ENCODE measurements around the gene ATRAID. TPM values are rescaled to one million over a fixed set of nuclear protein-coding genes. Genes with fewer than 3 reads are reported as not detected.
A peak's percentile ranks its signal among the peaks of the same experiment; 100 is the strongest.
"Not testable (repeated sequence)": the region's sequence is repeated elsewhere in the genome, so short reads cannot be mapped to it uniquely, and the experiment has no call there.

ATRAID gene
- total RNA-seq, 1 donor from 2014 or later: 88.3 TPM

GRCh38 chr2:27191070-27191829 is 20.6 kb upstream of the ATRAID start:
- no peak for DNase-seq (ENCODE audit: low spot score)

- DNase-seq (ENCODE audit: low spot score): no peak
These were observed 17.1 kb upstream of the ATRAID start for GRCh38 chr2:27194538-27195354.

- not testable (repeated sequence) for DNase-seq (ENCODE audit: low spot score)
These were observed 16.0 kb upstream of the ATRAID start for GRCh38 chr2:27195799-27196198.

GRCh38 chr2:27198068-27198467 is 13.8 kb upstream of the ATRAID start:
- DNase-seq (ENCODE audit: low spot score): not testable (repeated sequence)

GRCh38 chr2:27198627-27199026 is 13.2 kb upstream of the ATRAID start:
- DNase-seq (ENCODE audit: low spot score): no peak

- DNase-seq (ENCODE audit: low spot score): no peak
These were observed 12.6 kb upstream of the ATRAID start for GRCh38 chr2:27199241-27199640.

- no peak for DNase-seq (ENCODE audit: low spot score)
These were observed 10.2 kb upstream of the ATRAID start for GRCh38 chr2:27201675-27202074.

- DNase-seq (ENCODE audit: low spot score): no peak
These were observed 9.0 kb upstream of the ATRAID start for GRCh38 chr2:27202854-27203253.

GRCh38 chr2:27203741-27204140 is 8.1 kb upstream of the ATRAID start:
- DNase-seq (ENCODE audit: low spot score): no peak

- no peak for DNase-seq (ENCODE audit: low spot score)
These were observed 7.3 kb upstream of the ATRAID start for GRCh38 chr2:27204566-27204965.

GRCh38 chr2:27205206-27205605 is 6.6 kb upstream of the ATRAID start:
- DNase-seq (ENCODE audit: low spot score): no peak

- no peak for DNase-seq (ENCODE audit: low spot score)
These were observed 5.5 kb upstream of the ATRAID start for GRCh38 chr2:27206346-27206745.

GRCh38 chr2:27208486-27209050 is 3.3 kb upstream of the ATRAID start:
- no peak for DNase-seq (ENCODE audit: low spot score)

- DNase-seq (ENCODE audit: low spot score): peak; percentile 16
These were observed 2.0 kb upstream of the ATRAID start for GRCh38 chr2:27209621-27210401.

- DNase-seq (ENCODE audit: low spot score): no peak
These were observed 449 bp upstream of the ATRAID start for GRCh38 chr2:27211241-27211942.

GRCh38 chr2:27212626-27213471 is 1.0 kb downstream of the ATRAID start:
- DNase-seq (ENCODE audit: low spot score): peak; percentile 6

GRCh38 chr2:27214941-27215340 is 3.1 kb downstream of the ATRAID start:
- DNase-seq (ENCODE audit: low spot score): no peak

- peak; percentile 43 for DNase-seq (ENCODE audit: low spot score)
These were observed 4.7 kb downstream of the ATRAID start for GRCh38 chr2:27216416-27217137.

Data from mesenteric fat pad (tissue), 1 donor.